Breast epithelium (tissue), 4 donors: ENCODE measurements around the gene STOML1. TPM values are rescaled to one million over a fixed set of nuclear protein-coding genes. Genes with fewer than 3 reads are reported as not detected.
A peak's percentile ranks its signal among the peaks of the same experiment; 100 is the strongest.

Source experiments
- DNase-seq, 2 donors: peaks; one replicate each; pipeline ENCODE4 v3.0.0-alpha.2; 2019; ENCODE audit warnings: low spot score in 2 of 2
- H3K27ac ChIP-seq, 2 donors: fragments of 200-600 bp; sonication (generic) in 1 of 2; one replicate each; pipeline ENCODE4 v1.5.1; 2016 to 2019; ENCODE audit warnings: mild to moderate bottlenecking in 1 of 2
- H3K27me3 ChIP-seq, 2 donors: fragments of 200-600 bp; sonication (generic) in 1 of 2; one replicate each; pipeline versions ENCODE4 v1.5.1 to v1.6.0; 2017 to 2019; ENCODE audit warnings: control low read depth in 1 of 2, mild to moderate bottlenecking in 1 of 2
- H3K36me3 ChIP-seq: fragments of 200-600 bp; one replicate; pipeline ENCODE4 v1.5.1; 2019
- H3K4me1 ChIP-seq, 2 donors: fragments of 200-600 bp; sonication (generic); one replicate each; pipeline ENCODE4 v1.5.1; 2016 to 2019; ENCODE audit warnings: control low read depth in 1 of 2
- H3K4me3 ChIP-seq, 3 donors: fragments of 200-600 bp; sonication (generic); 1 replicate in 2 of 3; 2 replicates in 1 of 3; pipeline ENCODE4 v1.5.1; 2016 to 2019; ENCODE audit warnings: mild to moderate bottlenecking in 3 of 3, moderate library complexity in 2 of 3
- H3K9me3 ChIP-seq, 2 donors: fragments of 200-600 bp; sonication (generic) in 1 of 2; one replicate each; pipeline ENCODE4 v1.5.1; 2016 to 2019; ENCODE audit warnings: control low read depth in 1 of 2
- CTCF ChIP-seq, 3 donors: fragments of 450-650 bp; IDR thresholded peaks; one replicate each; pipeline ENCODE4 v1.5.1; 2016 to 2017; ENCODE audit warnings: antibody characterized with exemption in 3 of 3, mild to moderate bottlenecking in 3 of 3, moderate library complexity in 3 of 3
- POLR2A ChIP-seq: fragments of 450-650 bp; IDR thresholded peaks from one replicate; pipeline ENCODE4 v1.6.1; 2016; ENCODE audit warnings: antibody characterized with exemption, mild to moderate bottlenecking, moderate library complexity
- POLR2AphosphoS5 ChIP-seq, 3 donors: sonication (generic); formaldehyde crosslinking; IDR thresholded peaks; one replicate each; pipeline ENCODE4 v1.6.1; 2017; ENCODE audit warnings: antibody characterized with exemption in 3 of 3
- intact Hi-C: fragments of 100-400 bp; cut with DNase I; formaldehyde crosslinking; loops from one replicate; pipeline ENCODE4 v1.15.1; 2023; ENCODE audit warnings: low total_unique reads
- total RNA-seq, 3 donors: library from RNA; depleted of rRNA; stranded (reverse); fragments of >200 nt; gene quantifications; one replicate each; pipeline ENCODE4 v1.1.0, GENCODE V29; 2016

STOML1 gene
- total RNA-seq, 3 donors from 2014 or later: 8.5 to 10.7 (median 9.7) TPM

GRCh38 chr15:73972984-73973682 lies 19.0 kb downstream of the STOML1 start:
- DNase-seq: peak; percentile 74 to 82
- TF ChIP-seq CTCF (IDR thresholded peaks at IDR 0.05): peak; percentile 82 to 93 (median 86)
- TF ChIP-seq POLR2A: no peak
- peak in 1 of 3 donors; percentile 26 for TF ChIP-seq POLR2AphosphoS5 (IDR thresholded peaks at IDR 0.05)
- intact Hi-C loops: no loop called here
- Histone ChIP-seq H3K36me3 (no peaks in the 10 kb centered on the region), H3K9me3 (no peaks in the 10 kb centered on the region), H3K4me3 (peak overlapping the region in 2 of 3 donors; percentile 26 to 52), H3K27me3 (no peaks in the 10 kb centered on the region), H3K27ac (no peak overlapping the region), H3K4me1 (no peaks in the 10 kb centered on the region)

DNA sequence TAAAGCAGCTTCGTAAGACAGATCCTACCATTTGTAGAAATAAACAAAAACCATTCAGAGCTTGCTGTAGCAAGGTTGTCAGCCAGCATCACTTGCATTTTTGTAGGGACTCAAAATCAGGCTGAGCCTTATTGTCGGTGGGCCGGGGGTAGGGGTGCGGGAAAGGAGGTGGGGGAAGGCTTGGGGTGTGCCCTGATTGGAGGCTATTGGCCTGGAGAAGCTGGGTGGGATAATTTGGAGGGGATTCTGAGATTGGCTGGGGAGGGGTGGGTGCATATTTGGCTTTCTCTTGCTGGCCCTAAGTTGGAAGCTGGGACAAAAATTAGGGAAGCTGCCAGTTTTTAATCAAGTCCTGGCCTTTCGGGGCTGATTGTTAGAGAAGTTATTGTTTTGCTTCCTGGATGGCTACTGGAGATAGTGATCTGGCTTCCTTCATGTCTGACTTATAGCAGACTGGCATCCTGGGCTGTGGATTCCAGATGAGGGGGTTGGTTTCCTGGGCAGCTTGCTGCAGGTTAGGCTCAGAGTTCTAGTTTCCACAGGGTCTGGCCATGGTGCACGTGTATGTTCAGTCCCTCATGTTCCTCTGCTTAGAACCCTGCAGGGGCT lies 22.8 kb downstream of the STOML1 start:
- H3K4me1 ChIP-seq: no peaks in the 10 kb centered on the region
- peak in 1 of 2 donors; percentile 34 for DNase-seq
- intact Hi-C loops: no loop called here
- no peak overlapping the region for H3K4me3 ChIP-seq
- H3K27ac ChIP-seq: no peak overlapping the region
- no peaks in the 10 kb centered on the region for H3K9me3 ChIP-seq
- TF ChIP-seq CTCF (IDR thresholded peaks at IDR 0.05): no peak
- TF ChIP-seq POLR2A: no peak
- no peak for TF ChIP-seq POLR2AphosphoS5 (IDR thresholded peaks at IDR 0.05)
- H3K27me3 ChIP-seq: no peaks in the 10 kb centered on the region
- no peaks in the 10 kb centered on the region for H3K36me3 ChIP-seq

DNA sequence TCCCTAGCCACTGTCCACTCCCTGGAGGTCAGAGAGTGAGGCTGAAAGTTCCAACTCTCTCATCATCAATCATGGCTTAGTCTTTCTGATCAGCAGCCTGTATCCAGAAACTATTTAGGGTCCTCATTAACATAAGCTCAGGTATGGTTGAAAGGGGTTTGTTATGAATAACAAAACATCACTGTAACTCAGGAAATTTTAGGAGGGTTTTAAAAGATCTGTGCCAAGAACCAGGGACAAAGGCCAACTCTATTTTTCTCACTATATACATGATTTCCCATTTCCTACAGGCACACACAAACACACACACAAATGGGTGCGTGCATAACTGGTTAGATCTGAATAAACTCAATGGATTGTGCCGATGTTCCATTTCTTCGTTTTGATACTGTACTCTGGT lies 23.6 kb downstream of the STOML1 start:
- Histone ChIP-seq H3K4me1 (no peaks in the 10 kb centered on the region), H3K27me3 (no peaks in the 10 kb centered on the region), H3K27ac (no peak overlapping the region), H3K9me3 (no peaks in the 10 kb centered on the region), H3K36me3 (no peaks in the 10 kb centered on the region), H3K4me3 (no peak overlapping the region)
- TF ChIP-seq POLR2AphosphoS5 (IDR thresholded peaks at IDR 0.05) (no peak), POLR2A (no peak), CTCF (IDR thresholded peaks at IDR 0.05) (no peak)
- DNase-seq: no peak
- intact Hi-C loops: no loop called here

GRCh38 chr15:73965758-73966113 lies 26.4 kb downstream of the STOML1 start:
- no peak overlapping the region for H3K27ac ChIP-seq
- intact Hi-C loops: no loop called here

More at GRCh38 chr15:73965758-73966113, 26.4 kb downstream of the STOML1 start:
- Histone ChIP-seq H3K27me3 (no peaks in the 10 kb centered on the region), H3K36me3 (no peaks in the 10 kb centered on the region), H3K9me3 (no peaks in the 10 kb centered on the region), H3K4me3 (no peak overlapping the region), H3K4me1 (no peaks in the 10 kb centered on the region)
- TF ChIP-seq CTCF (IDR thresholded peaks at IDR 0.05): no peak
- TF ChIP-seq POLR2AphosphoS5 (IDR thresholded peaks at IDR 0.05): no peak
- TF ChIP-seq POLR2A: no peak
- no peak for DNase-seq
